ENCODE results near the gene SRRD.

Gene SRRD

DNA sequence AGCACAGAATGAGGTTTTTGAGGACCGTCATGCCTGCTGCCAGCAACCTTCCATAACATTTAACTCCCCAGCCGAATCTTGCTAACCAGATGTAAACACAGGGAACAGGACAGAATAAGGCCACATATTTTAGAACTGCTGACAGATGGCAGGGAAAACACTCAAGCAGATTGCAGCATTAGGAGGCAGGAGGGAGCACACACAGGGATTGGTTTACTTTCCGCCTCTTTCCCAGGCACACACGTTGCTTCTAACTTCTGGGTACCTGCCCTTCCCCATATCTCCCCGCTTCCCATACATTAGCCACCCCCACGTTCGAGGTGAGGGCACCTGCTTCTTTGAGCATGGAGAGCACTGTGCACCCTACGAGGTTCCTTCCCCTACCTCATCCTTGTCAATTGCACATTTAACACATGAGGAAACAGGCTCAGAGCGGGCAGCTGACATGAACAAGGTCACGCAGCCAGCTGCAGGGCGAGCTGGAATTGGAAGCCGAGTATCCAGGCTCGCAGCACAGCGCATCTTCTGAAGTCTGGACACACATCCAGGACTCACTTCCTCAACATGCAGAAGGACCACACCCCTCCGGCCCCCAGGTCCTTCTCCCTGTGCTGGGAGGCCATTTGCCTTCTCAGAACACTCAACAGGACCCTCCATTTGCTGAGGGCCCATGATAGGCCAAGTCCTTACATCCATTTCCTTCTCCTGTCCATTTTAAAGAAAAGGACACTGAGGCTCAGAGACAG is 35.9 kb upstream of the SRRD start:
- DNase-seq: no peak
- no peak overlapping the region for H3K4ac ChIP-seq (ENCODE audit: low read depth, low read length)
- no peak overlapping the region for H4K12ac ChIP-seq (ENCODE audit: low read depth, low read length)
- peaks cover 9% of the 10 kb centered on the region for H3K79me1 ChIP-seq (ENCODE audit: low read length)
- no peak overlapping the region for H3K18ac ChIP-seq (ENCODE audit: low read length)
- no peaks in the 10 kb centered on the region for H3K27me3 ChIP-seq (ENCODE audit: insufficient read depth, low read length)
- no peak overlapping the region for H3K4me3 ChIP-seq (ENCODE audit: low read depth, low read length)
- H3K4me1 ChIP-seq (ENCODE audit: control insufficient read depth in 1 of 2, insufficient read depth in 2 of 2, low read length in 2 of 2): peaks cover 18 to 24% of the 10 kb centered on the region in 2 experiments
- H3K27ac ChIP-seq (ENCODE audit: low read depth, low read length): no peak overlapping the region
- H4K91ac ChIP-seq (ENCODE audit: low read depth, low read length): no peak overlapping the region
- H2BK12ac ChIP-seq (ENCODE audit: low read length): no peak overlapping the region
- no peak overlapping the region for H3K4me2 ChIP-seq (ENCODE audit: low read length)
- H2BK120ac ChIP-seq (ENCODE audit: insufficient read depth, low read length, poor library complexity): no peak overlapping the region
- no peak overlapping the region for H4K8ac ChIP-seq (ENCODE audit: low read depth, low read length)
- no peak overlapping the region for H2BK5ac ChIP-seq (ENCODE audit: low read depth, low read length, poor library complexity)
- H3K23ac ChIP-seq (ENCODE audit: low read length): no peak overlapping the region
- H3K79me2 ChIP-seq (ENCODE audit: control insufficient read depth, insufficient read depth, low read length, poor library complexity): peaks cover 2% of the 10 kb centered on the region
- H3K36me3 ChIP-seq (ENCODE audit: control insufficient read depth in 1 of 2, insufficient read depth in 2 of 2, low read length in 2 of 2): peaks cover 22 to 24% of the 10 kb centered on the region in 2 experiments
- H2AFZ ChIP-seq (ENCODE audit: insufficient read depth, low read length, poor library complexity): no peak overlapping the region
- WGBS (ENCODE audit: extremely low coverage, insufficient coverage, insufficient read length): no CpG with 5 or more reads among the region's 15 CpGs
- H3K14ac ChIP-seq (ENCODE audit: low read length): no peak overlapping the region
- H3K9ac ChIP-seq (ENCODE audit: low read length): no peak overlapping the region
- peaks cover 2% of the 10 kb centered on the region for H3K9me3 ChIP-seq (ENCODE audit: insufficient read depth, low read depth, low read length)
- no peak overlapping the region for H2AK5ac ChIP-seq (ENCODE audit: low read length)

DNA sequence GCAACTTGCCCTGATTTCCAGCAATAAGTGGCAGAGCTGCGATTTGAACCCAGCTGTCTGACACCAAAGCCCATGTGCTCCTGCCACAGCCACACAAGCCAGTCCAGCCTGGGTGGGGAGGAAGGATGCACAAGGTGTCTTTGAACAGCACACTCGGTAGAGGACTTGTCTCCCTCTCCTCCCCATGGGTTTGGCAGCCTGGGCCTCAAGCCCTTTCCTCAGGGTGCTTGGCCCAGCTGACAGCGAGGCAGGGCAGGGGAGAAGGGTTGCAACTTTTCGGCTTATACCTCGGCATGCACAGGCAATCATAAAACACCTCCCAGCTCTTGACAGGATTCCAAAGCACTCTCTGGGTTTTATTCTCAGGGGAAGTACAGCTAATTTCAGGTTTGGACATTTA is 35.3 kb upstream of the SRRD start:
- no CpG with 5 or more reads among the region's 5 CpGs for WGBS (ENCODE audit: extremely low coverage, insufficient coverage, insufficient read length)

DNA sequence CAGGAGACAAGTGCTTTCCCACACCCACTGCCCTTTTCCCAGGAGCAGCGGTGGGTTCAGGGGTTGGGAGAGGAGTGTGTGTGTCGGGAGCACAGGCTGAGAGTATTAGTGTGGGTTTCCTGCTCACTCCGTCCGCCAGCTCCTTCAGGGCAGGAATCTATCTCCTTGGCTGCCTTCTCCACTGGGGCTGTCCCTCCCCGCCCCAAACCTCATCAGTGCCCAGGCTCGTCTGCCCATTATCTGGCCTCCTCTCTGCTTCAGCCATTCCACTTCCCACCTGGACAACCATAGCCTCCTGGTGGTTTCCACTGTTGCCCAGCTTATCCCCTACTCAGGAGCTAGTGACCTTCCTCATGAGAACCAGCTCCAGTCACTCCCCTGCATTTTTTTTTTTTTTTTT is 34.7 kb upstream of the SRRD start:
- Histone ChIP-seq H3K27me3 (ENCODE audit: insufficient read depth, low read length) (no peaks in the 10 kb centered on the region), H2BK12ac (ENCODE audit: low read length) (no peak overlapping the region), H3K23ac (ENCODE audit: low read length) (no peak overlapping the region), H3K79me1 (ENCODE audit: low read length) (peaks cover 5% of the 10 kb centered on the region), H3K79me2 (ENCODE audit: control insufficient read depth, insufficient read depth, low read length, poor library complexity) (peaks cover 2% of the 10 kb centered on the region), H4K12ac (ENCODE audit: low read depth, low read length) (no peak overlapping the region), H3K4me1 (ENCODE audit: control insufficient read depth in 1 of 2, insufficient read depth in 2 of 2, low read length in 2 of 2) (peaks cover 13 to 20% of the 10 kb centered on the region in 2 experiments), H3K36me3 (ENCODE audit: control insufficient read depth in 1 of 2, insufficient read depth in 2 of 2, low read length in 2 of 2) (peaks cover 29 to 31% of the 10 kb centered on the region in 2 experiments), H3K4me2 (ENCODE audit: low read length) (no peak overlapping the region), H3K9ac (ENCODE audit: low read length) (no peak overlapping the region), H2AK5ac (ENCODE audit: low read length) (no peak overlapping the region), H2BK5ac (ENCODE audit: low read depth, low read length, poor library complexity) (no peak overlapping the region), H2BK120ac (ENCODE audit: insufficient read depth, low read length, poor library complexity) (no peak overlapping the region), H4K8ac (ENCODE audit: low read depth, low read length) (no peak overlapping the region), H3K27ac (ENCODE audit: low read depth, low read length) (no peak overlapping the region), H4K91ac (ENCODE audit: low read depth, low read length) (no peak overlapping the region), H3K4ac (ENCODE audit: low read depth, low read length) (no peak overlapping the region), H3K18ac (ENCODE audit: low read length) (no peak overlapping the region), H3K4me3 (ENCODE audit: low read depth, low read length) (no peak overlapping the region), H3K9me3 (ENCODE audit: insufficient read depth, low read depth, low read length) (no peaks in the 10 kb centered on the region), H2AFZ (ENCODE audit: insufficient read depth, low read length, poor library complexity) (no peak overlapping the region), H3K14ac (ENCODE audit: low read length) (no peak overlapping the region)
- WGBS (ENCODE audit: extremely low coverage, insufficient coverage, insufficient read length): no CpG with 5 or more reads among the region's 6 CpGs
- DNase-seq: no peak

More for the DNA sequence above, 35.3 kb upstream of the SRRD start:
- Histone ChIP-seq H2AFZ (ENCODE audit: insufficient read depth, low read length, poor library complexity) (no peak overlapping the region), H4K12ac (ENCODE audit: low read depth, low read length) (no peak overlapping the region), H4K91ac (ENCODE audit: low read depth, low read length) (no peak overlapping the region), H3K27ac (ENCODE audit: low read depth, low read length) (no peak overlapping the region), H2AK5ac (ENCODE audit: low read length) (no peak overlapping the region), H3K18ac (ENCODE audit: low read length) (no peak overlapping the region), H3K27me3 (ENCODE audit: insufficient read depth, low read length) (no peaks in the 10 kb centered on the region), H4K8ac (ENCODE audit: low read depth, low read length) (no peak overlapping the region), H3K4me3 (ENCODE audit: low read depth, low read length) (no peak overlapping the region), H3K79me2 (ENCODE audit: control insufficient read depth, insufficient read depth, low read length, poor library complexity) (peaks cover 2% of the 10 kb centered on the region), H3K4me1 (ENCODE audit: control insufficient read depth in 1 of 2, insufficient read depth in 2 of 2, low read length in 2 of 2) (peaks cover 18 to 24% of the 10 kb centered on the region in 2 experiments), H3K14ac (ENCODE audit: low read length) (no peak overlapping the region), H3K23ac (ENCODE audit: low read length) (no peak overlapping the region), H2BK5ac (ENCODE audit: low read depth, low read length, poor library complexity) (no peak overlapping the region), H2BK120ac (ENCODE audit: insufficient read depth, low read length, poor library complexity) (no peak overlapping the region), H3K9ac (ENCODE audit: low read length) (no peak overlapping the region), H3K9me3 (ENCODE audit: insufficient read depth, low read depth, low read length) (peaks cover 2% of the 10 kb centered on the region), H3K4me2 (ENCODE audit: low read length) (no peak overlapping the region), H2BK12ac (ENCODE audit: low read length) (no peak overlapping the region), H3K4ac (ENCODE audit: low read depth, low read length) (no peak overlapping the region), H3K79me1 (ENCODE audit: low read length) (peaks cover 9% of the 10 kb centered on the region), H3K36me3 (ENCODE audit: control insufficient read depth in 1 of 2, insufficient read depth in 2 of 2, low read length in 2 of 2) (peaks cover 23 to 28% of the 10 kb centered on the region in 2 experiments)
- no peak for DNase-seq

DNA sequence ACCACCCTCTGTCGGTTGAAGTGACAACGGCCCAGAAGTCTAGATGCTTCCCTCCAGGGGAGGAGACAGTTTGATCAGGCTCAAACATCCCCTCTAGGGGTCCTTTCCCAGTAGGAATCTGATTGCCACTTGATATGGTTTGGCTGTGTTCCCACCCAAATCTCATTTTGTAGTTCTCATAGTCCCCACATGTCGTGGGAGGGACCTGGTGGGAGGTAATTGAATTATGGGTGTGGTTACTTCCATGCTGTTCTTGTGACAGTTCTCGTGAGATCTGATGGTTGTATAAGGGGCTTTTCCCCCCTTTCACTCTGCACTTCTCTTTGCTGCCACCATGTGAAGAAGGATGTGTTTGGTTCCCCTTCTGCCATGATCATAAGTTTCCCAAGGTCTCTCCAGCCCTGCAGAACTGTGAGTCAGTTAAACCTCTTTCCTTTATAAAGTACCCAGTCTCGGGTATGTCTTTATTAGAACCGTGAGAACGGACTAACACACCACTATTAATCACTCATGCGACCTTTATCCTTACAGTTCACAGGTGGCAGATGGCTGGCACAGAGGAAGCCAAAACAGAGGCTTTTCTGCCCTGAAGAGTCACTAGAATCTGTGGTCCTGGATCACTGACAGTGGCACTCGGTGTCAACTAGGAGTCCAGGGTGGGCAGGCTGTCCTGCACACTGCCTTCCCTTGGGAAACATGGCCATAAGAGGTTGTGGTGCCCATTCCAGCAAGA is 33.1 kb upstream of the SRRD start:
- Histone ChIP-seq H4K91ac (ENCODE audit: low read depth, low read length) (no peak overlapping the region), H3K4me2 (ENCODE audit: low read length) (no peak overlapping the region), H2BK12ac (ENCODE audit: low read length) (no peak overlapping the region), H2AK5ac (ENCODE audit: low read length) (no peak overlapping the region), H3K79me2 (ENCODE audit: control insufficient read depth, insufficient read depth, low read length, poor library complexity) (peaks cover 2% of the 10 kb centered on the region), H3K36me3 (ENCODE audit: control insufficient read depth in 1 of 2, insufficient read depth in 2 of 2, low read length in 2 of 2) (peaks cover 31 to 34% of the 10 kb centered on the region in 2 experiments), H4K12ac (ENCODE audit: low read depth, low read length) (no peak overlapping the region), H4K8ac (ENCODE audit: low read depth, low read length) (no peak overlapping the region), H3K27ac (ENCODE audit: low read depth, low read length) (no peak overlapping the region), H3K9ac (ENCODE audit: low read length) (no peak overlapping the region), H3K14ac (ENCODE audit: low read length) (no peak overlapping the region), H3K27me3 (ENCODE audit: insufficient read depth, low read length) (no peaks in the 10 kb centered on the region), H3K79me1 (ENCODE audit: low read length) (no peaks in the 10 kb centered on the region), H3K4me1 (ENCODE audit: control insufficient read depth in 1 of 2, insufficient read depth in 2 of 2, low read length in 2 of 2) (peaks cover 6% of the 10 kb centered on the region in 2 experiments), H2AFZ (ENCODE audit: insufficient read depth, low read length, poor library complexity) (no peak overlapping the region), H3K18ac (ENCODE audit: low read length) (no peak overlapping the region), H2BK5ac (ENCODE audit: low read depth, low read length, poor library complexity) (no peak overlapping the region), H3K9me3 (ENCODE audit: insufficient read depth, low read depth, low read length) (no peaks in the 10 kb centered on the region), H3K4ac (ENCODE audit: low read depth, low read length) (no peak overlapping the region), H3K23ac (ENCODE audit: low read length) (no peak overlapping the region), H2BK120ac (ENCODE audit: insufficient read depth, low read length, poor library complexity) (no peak overlapping the region), H3K4me3 (ENCODE audit: low read depth, low read length) (no peak overlapping the region)
- WGBS (ENCODE audit: extremely low coverage, insufficient coverage, insufficient read length): no CpG with 5 or more reads among the region's 9 CpGs
- DNase-seq: no peak

Measured in trophoblast cell (in vitro differentiated cells and primary cell).